GM10248 (cell line): Measurements from ENCODE around the gene SFXN1.

ENCODE experiments used
- CTCF ChIA-PET: fragments of 300-600 bp; sonication (Branson Sonifier 250); formaldehyde crosslinking; extraction: SDS; loops from one replicate; lab custom pipeline; 2021; ENCODE audit warnings: antibody characterized with exemption; lab: Yijun Ruan, JAX
- POLR2A ChIA-PET: fragments of 350-650 bp; sonication (Branson Sonifier 250); formaldehyde crosslinking; extraction: SDS; loops from one replicate; lab custom pipeline; 2020; ENCODE audit warnings: antibody characterized with exemption; lab: Yijun Ruan, JAX
- DNase-seq: peaks from one replicate; pipeline ENCODE4 v3.0.0; 2012; ENCODE audit errors: extremely low spot score
- CTCF ChIP-seq: IDR thresholded peaks from 2 replicates; pipeline ENCODE4 v1.5.1; 2012; ENCODE audit warnings: mild to moderate bottlenecking, low read depth; ENCODE audit errors: extremely low read depth, missing control alignments, control extremely low read depth

The SFXN1 gene

GRCh38 chr5:175469916-175470315 is 8.4 kb upstream of the SFXN1 start:
- no peak for DNase-seq
- no peak for TF ChIP-seq CTCF
- CTCF ChIA-PET: no interaction called here
- POLR2A ChIA-PET: no interaction called here

GRCh38 chr5:175470781-175471180 is 7.6 kb upstream of the SFXN1 start:
- POLR2A ChIA-PET: no interaction called here
- TF ChIP-seq CTCF: no peak
- DNase-seq: no peak
- CTCF ChIA-PET: no interaction called here

- ChIA-PET CTCF (interaction anchor here (1.5 kb wide), 1 partner anchor 8 kb away, joined by 5 read pairs; no protein-coding TSS in a partner anchor), POLR2A (no interaction called here)
- no peak for DNase-seq
- no peak for TF ChIP-seq CTCF
Measured at GRCh38 chr5:175471196-175471595, 7.2 kb upstream of the SFXN1 start.

GRCh38 chr5:175471628-175472027 is 6.7 kb upstream of the SFXN1 start:
- CTCF ChIA-PET: interaction anchor here (1.5 kb wide), 1 partner anchor 8 kb away, joined by 5 read pairs; no protein-coding TSS in a partner anchor
- POLR2A ChIA-PET: no interaction called here
- DNase-seq: no peak

GRCh38 chr5:175472378-175472777 is 6.0 kb upstream of the SFXN1 start:
- no peak for TF ChIP-seq CTCF
- ChIA-PET POLR2A (no interaction called here), CTCF (interaction anchor here (1.5 kb wide), 1 partner anchor 9 kb away, joined by 5 read pairs; no protein-coding TSS in a partner anchor)
- DNase-seq: no peak

More at GRCh38 chr5:175471628-175472027, 6.7 kb upstream of the SFXN1 start:
- no peak for TF ChIP-seq CTCF

- no peak for TF ChIP-seq CTCF
- DNase-seq: no peak
- ChIA-PET CTCF (interaction anchor here (1.5 to 5.7 kb wide), 2 partner anchors 11 to 14 kb away, joined by 3 to 62 read pairs; no protein-coding TSS in a partner anchor), POLR2A (no interaction called here)
Measured at GRCh38 chr5:175475248-175475647, 3.1 kb upstream of the SFXN1 start.
